GM20000 (cell line): ENCODE measurements around the gene ISYNA1.

Experiments used
- DNase-seq: peaks from one replicate; pipeline ENCODE4 v3.0.0; 2012; ENCODE audit warnings: low spot score
- TF ChIP-seq, protein P1 (sequence below): IDR thresholded peaks from 2 replicates; pipeline ENCODE4 v1.5.1; 2012; ENCODE audit warnings: mild to moderate bottlenecking, control low read depth; ENCODE audit errors: extremely low read depth, missing control alignments

ISYNA1 gene

DNA sequence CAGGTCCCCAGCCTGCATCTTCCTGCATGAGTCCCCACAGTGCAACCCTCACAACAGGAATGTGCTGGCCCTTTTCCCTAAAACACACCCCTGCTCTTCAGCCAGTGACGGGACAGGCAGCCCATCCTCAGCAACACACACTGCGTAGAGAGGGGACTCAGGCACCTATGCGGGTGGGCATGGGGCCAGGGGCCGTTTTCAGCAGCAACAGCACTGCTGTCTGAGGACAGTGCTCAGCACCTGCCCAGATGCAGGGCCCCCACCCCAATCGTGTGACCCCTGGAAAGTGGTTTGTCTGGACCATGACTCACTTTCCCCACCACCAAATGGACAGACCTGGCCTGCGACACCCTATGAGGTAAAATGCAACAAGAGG, 28.0 kb upstream of the ISYNA1 start:
- TF ChIP-seq, protein P1, sequence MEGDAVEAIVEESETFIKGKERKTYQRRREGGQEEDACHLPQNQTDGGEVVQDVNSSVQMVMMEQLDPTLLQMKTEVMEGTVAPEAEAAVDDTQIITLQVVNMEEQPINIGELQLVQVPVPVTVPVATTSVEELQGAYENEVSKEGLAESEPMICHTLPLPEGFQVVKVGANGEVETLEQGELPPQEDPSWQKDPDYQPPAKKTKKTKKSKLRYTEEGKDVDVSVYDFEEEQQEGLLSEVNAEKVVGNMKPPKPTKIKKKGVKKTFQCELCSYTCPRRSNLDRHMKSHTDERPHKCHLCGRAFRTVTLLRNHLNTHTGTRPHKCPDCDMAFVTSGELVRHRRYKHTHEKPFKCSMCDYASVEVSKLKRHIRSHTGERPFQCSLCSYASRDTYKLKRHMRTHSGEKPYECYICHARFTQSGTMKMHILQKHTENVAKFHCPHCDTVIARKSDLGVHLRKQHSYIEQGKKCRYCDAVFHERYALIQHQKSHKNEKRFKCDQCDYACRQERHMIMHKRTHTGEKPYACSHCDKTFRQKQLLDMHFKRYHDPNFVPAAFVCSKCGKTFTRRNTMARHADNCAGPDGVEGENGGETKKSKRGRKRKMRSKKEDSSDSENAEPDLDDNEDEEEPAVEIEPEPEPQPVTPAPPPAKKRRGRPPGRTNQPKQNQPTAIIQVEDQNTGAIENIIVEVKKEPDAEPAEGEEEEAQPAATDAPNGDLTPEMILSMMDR, result no peak
- no peak for DNase-seq

DNA sequence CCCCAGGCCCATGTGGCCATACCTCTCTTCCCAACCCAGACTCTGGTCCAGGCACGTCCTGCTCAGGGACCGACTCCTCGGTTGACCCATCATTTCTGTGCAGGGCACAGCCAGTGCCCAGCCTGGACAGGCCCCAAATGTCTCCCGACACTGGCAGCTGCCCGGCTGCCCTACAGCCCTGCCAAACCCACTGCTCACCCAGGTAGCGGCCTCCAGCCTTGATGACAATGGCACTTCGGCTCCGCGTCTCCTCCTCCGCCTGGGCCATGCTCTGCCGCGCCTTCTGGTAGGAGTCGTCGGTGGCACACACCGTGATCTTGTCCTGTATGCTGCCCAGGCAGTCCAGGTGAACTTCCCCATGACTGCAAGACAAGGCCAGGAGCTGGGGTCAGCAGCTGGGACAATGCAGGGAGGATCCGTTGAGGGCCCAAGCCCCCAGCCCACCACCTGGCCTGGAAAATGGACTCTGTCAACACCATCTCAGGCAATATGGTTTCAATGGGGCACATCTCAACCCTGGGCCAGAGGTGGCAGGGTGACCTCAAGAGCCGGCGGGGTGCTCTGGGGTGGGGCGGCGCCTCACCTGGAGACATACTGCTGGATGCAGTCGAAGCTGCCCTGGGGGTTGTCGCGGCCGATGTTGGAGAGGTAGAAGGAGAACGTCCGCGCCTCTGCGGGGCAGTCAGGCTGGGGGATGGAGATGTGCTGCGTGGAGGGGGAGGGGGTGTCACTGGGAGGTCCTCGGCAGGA, 27.5 kb upstream of the ISYNA1 start:
- TF ChIP-seq, protein P1, result no peak
- no peak for DNase-seq

DNA sequence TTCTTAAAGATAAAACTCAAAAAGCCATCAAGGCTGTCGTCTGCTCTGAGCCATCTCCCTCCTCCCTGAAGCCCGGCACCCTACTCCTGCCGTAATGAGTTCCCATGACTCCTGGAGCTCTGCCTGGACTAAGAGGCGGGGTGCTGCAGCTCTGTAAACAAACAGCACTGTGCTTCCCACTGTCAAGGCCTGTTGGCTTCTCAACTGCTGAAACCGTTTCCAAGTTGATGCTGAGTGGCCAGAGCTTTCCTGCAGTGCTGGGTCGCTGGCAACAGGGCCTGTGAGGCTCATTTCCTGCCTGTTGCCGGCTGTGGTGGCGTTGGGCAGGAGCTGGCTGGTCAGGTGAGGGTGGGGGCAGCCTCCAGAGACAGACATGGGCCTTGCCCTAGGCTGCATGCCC, 26.7 kb upstream of the ISYNA1 start:
- TF ChIP-seq, protein P1, result no peak
- no peak for DNase-seq

DNA sequence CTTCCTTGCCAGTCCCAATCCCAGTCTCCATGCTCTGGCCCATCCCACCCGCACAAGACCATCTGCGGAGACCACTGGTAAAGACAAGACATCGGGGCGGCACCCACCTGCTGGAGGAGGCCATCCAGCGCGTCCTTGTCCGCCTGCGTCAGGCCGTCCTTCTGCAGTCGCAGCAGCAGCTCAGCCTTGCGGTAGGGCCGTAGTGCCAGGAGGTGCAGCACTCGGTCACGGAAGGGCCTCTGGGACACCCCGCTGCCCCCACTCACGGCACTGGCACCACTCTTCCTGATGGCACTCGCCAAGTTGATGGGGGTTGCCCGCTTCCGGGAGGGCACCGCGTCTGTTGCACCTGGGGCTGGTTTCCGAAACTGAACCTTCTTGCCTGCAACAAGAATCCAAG, 23.5 kb upstream of the ISYNA1 start:
- DNase-seq, result no peak
- TF ChIP-seq, protein P1, result no peak

DNA sequence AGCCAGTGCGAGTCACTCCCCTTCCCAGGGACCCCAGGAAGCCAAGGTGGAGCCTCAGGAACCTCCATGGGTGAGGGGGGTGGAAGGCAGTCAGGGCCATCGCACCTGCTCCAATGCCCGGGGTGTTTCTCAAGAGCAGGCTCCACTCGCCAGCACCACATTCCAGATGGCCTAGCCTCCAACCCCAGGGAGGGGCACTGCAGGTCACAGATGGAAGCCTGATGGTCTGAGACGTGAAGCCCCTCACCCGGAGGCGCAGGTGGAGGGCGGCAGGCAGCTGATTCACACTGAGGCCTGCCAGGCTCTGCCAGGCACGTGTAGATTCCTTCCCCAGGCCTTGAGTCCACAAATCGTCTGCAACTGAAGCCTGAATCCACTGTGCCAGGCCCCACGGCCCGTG, 23.0 kb upstream of the ISYNA1 start:
- TF ChIP-seq, protein P1, result no peak
- no peak for DNase-seq

DNA sequence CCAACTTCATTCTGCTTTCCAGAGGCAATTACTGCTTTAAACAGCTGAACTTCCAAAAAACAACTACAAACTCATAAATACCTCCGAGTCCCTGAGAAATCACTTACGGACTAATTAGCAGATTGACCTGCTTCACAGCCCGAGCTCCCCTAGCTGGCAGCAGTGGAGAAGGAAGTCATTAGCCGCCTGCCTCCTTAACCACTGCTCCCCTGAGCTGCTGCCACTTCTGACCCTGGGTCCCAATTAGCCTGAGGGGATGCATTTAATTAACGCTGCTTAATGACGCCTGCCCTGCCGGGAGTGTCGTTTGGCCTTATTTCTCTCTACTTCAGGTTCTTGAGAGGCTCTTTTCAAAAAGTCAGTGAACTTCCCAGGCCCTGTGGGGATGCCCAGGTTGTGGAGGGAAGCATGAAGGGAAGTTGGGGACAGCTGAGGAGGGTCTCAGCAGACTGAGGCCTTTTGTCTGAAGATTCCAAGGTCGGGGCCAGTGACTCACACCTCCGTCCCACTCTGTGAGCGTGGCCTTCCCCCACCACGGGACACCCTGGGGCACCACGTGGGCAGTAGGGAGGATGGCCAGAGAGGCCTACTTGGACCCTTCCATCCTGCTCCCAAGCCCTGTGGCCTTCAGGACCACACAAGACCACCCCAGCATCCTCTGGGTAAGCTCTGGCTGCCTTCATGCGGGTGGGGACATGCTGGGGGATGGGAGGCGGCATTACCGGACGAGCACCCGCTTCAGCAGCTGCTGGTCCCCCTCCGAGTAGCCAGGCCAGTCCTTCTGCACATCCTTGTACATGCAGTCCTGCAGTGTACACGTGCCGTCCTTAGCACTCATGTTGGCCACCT, 19.8 kb upstream of the ISYNA1 start:
- TF ChIP-seq, protein P1, result no peak
- no peak for DNase-seq

DNA sequence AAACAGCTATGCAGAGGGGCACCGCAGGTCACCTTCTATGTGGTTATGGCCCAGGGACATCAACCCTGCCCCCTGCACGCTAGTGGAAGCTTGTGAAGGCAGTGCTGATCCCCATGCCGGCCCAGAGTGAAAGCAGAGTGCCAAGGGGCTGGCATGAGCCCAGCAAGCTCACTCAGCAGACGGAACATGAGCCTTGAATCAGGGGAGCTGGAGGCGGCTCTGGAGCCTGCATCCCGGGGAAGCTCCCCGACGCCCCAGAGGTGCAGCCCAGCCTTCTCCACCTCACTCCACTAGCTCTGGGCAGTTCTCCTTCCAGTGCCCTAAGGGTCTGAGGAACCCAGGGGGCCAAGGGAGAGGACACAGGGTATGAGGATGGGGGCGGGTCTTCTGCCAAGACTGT, 19.0 kb upstream of the ISYNA1 start:
- no peak for DNase-seq
- TF ChIP-seq, protein P1, result no peak
